Sciatic nerve (tissue), 2 donors: Measurements from ENCODE around the gene RIC1. TPM values are rescaled to one million over a fixed set of nuclear protein-coding genes. Genes with fewer than 3 reads are reported as not detected.
A peak's percentile ranks its signal among the peaks of the same experiment; 100 is the strongest.
"Not testable (repeated sequence)": the region's sequence is repeated elsewhere in the genome, so short reads cannot be mapped to it uniquely, and the experiment has no call there.

ENCODE experiments used
- ATAC-seq: fragments of 200-7000 bp; cut with Tn5 transposase; one replicate; pipeline ENCODE4 v1.9.1; 2020; ENCODE audit warnings: mild to moderate bottlenecking, moderate library complexity
- DNase-seq: peaks from one replicate; pipeline ENCODE4 v3.0.0-alpha.2; 2020; ENCODE audit warnings: low spot score
- intact Hi-C: fragments of 100-400 bp; cut with DNase I; formaldehyde crosslinking; loops from one replicate; pipeline ENCODE4 v1.14.2; 2022
- total RNA-seq: library from RNA; stranded (reverse); fragmentation: NEBNext Ultra II Directional; extraction: Animal tissue kit (Norgen Biotek cat#: 25700); gene quantifications from one replicate; pipeline ENCODE4 v1.2.1, GENCODE V29; 2021
- donor health status: DM: no; HTN: no; CAD: no.
- donor health status: DM: no; HTN: no; CAD: no.

Gene RIC1
- total RNA-seq, 1 donor from 2014 or later, result 30.3 TPM

GRCh38 chr9:5767968-5768932, 139.3 kb downstream of the RIC1 start:
- ATAC-seq (no peak), DNase-seq (no peak)
- intact Hi-C loops, result no loop called here

GRCh38 chr9:5773324-5773999, 144.6 kb downstream of the RIC1 start:
- ATAC-seq, result no peak
- intact Hi-C loops, result no loop called here
- no peak for DNase-seq

DNA sequence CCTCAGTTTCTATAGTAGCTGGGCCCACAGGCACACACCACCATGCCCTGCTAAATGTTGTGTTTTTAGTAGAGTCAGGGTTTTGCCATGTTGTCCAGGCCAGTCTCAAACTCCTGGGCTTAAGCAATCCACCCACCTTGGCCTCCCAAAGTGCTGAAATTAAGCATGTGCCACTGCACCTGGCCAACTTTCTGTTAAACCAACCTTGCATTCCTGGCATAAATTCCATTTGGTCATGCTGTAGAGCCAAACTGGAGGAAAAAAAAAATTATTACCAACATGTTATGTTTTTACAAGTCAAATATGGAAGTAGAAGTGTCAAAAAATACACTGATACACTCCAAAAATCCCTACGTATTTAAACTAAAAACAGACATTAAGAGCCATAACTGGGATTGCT, 149.9 kb downstream of the RIC1 start:
- intact Hi-C loops, result no loop called here
- ATAC-seq, result no peak
- DNase-seq, result no peak

- ATAC-seq, DNase-seq, intact Hi-C loops: not testable (repeated sequence)
These were observed 150.9 kb downstream of the RIC1 start for GRCh38 chr9:5779705-5780218.

- intact Hi-C loops, DNase-seq, ATAC-seq: not testable (repeated sequence)
These were observed 154.5 kb downstream of the RIC1 start for GRCh38 chr9:5783420-5783819.

GRCh38 chr9:5783982-5784381, 155.1 kb downstream of the RIC1 start:
- no peak for DNase-seq
- intact Hi-C loops, result no loop called here

GRCh38 chr9:5784526-5785315, 155.8 kb downstream of the RIC1 start:
- no peak for ATAC-seq

More at GRCh38 chr9:5783982-5784381, 155.1 kb downstream of the RIC1 start:
- ATAC-seq, result no peak

GRCh38 chr9:5786370-5787127, 157.6 kb downstream of the RIC1 start:
- intact Hi-C loops, result no loop called here
- DNase-seq, result no peak
- no peak for ATAC-seq

More at GRCh38 chr9:5784526-5785315, 155.8 kb downstream of the RIC1 start:
- DNase-seq, result no peak
- intact Hi-C loops, result no loop called here

DNA sequence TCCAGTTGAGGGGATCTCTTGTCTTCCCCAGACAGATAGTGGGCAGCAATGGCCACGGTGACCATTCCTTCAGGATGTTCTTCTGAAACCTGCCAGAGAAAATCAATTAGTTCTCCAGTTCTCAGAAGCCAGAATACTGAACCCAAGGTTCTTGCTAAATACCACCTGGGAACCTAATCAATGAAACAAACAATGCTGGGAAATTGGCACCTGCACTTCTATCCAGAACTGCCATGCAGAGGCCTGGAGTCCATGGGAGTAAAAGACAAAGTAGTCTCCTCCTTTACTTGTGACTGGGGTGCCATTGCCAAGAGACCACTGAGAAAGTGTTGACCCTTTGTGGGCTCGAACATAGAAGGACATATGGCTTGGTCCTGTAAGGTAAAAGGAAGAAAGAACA, 158.3 kb downstream of the RIC1 start:
- intact Hi-C loops, result no loop called here
- no peak for ATAC-seq
- no peak for DNase-seq

DNA sequence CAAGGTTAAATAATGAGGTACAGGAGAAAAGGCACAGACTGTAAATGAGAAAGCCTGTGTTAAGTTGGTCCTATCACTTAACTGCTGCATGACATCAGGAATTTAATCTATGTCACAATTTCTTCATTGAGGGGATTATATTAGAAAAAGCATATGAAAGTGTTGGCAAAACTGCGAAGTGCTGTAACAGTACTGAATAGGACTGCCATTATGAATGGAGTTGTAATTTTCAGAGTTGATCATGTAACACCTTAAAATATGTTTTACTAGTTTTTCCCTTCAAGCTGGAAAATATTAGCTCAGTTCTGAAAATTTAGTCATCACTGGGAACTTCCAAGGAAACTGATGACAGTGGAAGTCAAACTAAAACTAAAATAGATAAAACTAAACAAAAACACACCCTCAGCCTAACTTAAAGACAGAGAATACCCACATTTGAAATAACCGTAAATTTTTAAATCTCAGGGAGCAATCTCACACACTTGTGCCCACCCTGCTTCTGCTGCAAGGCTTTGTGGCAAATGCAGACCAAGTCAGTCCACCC, 158.9 kb downstream of the RIC1 start:
- DNase-seq, result no peak
- ATAC-seq, result no peak
- intact Hi-C loops, result no loop called here

DNA sequence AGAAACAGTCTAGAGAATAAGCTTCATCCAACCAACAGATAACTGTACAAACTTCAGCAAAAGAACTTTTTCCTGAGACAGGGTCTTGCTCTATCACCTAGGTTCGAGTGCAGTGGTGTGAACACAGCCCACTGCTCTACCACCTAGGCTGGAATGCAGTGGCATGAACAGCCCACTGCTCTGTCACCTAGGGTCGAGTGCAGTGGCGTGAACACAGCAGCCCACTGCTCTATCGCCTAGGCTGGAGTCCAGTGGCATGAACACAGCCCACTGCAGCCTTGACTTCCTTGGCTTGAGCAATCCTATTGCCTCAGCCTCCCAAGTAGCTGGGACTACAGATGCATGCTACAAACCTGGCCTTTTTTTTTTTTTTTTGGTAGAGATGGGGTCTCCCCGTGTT, 160.6 kb downstream of the RIC1 start:
- DNase-seq, result no peak
- intact Hi-C loops, result no loop called here
- no peak for ATAC-seq

- DNase-seq (no peak), ATAC-seq (no peak)
- intact Hi-C loops, result no loop called here
These were observed 162.0 kb downstream of the RIC1 start for GRCh38 chr9:5790923-5791322.

GRCh38 chr9:5791870-5792269, 163.0 kb downstream of the RIC1 start:
- ATAC-seq (no peak), DNase-seq (no peak)
- intact Hi-C loops, result no loop called here

DNA sequence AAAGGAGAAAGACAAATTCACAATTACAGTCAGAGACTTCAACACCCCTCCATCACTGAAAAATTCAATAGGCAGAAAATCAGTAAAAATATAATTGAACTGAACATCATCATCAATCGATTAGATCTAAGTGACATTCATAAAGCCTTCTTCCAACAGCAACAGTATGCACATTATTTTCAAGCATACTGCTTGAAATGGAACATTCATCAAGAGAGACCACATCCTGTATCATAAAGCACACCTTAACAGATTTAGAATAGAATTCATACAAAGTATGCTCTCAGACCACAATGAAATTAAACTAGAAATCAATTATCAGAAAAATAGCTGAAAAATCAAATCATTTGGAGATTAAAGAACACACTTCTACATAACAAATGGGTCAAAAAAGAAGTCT, 164.9 kb downstream of the RIC1 start:
- intact Hi-C loops, result no loop called here
- no peak for DNase-seq
- ATAC-seq, result no peak

- DNase-seq (no peak), ATAC-seq (no peak)
- intact Hi-C loops, result no loop called here
These were observed 167.4 kb downstream of the RIC1 start for GRCh38 chr9:5796298-5796697.

DNA sequence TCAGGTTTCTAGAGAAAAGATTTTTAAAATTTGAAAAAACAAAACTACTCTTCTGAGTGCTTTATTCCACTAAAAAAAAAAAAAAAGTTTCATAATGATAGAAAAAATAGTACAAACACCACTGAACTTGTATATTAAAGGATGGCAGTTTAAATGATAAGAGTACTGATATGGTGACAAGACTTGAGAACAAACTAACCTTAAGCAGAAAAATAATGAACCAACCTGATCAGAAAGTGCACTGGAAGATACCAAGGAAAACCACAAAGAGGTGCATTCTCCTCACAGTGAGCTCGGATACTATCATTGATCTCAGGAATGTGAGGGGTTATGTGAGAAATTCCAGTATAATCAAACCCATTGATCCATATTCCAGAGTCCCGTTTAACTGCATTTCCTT, 169.7 kb downstream of the RIC1 start:
- DNase-seq (no peak), ATAC-seq (no peak)
- intact Hi-C loops, result no loop called here

GRCh38 chr9:5799314-5799713, 170.4 kb downstream of the RIC1 start:
- peak; percentile 73 for ATAC-seq
- DNase-seq, result no peak
- intact Hi-C loops, result no loop called here

DNA sequence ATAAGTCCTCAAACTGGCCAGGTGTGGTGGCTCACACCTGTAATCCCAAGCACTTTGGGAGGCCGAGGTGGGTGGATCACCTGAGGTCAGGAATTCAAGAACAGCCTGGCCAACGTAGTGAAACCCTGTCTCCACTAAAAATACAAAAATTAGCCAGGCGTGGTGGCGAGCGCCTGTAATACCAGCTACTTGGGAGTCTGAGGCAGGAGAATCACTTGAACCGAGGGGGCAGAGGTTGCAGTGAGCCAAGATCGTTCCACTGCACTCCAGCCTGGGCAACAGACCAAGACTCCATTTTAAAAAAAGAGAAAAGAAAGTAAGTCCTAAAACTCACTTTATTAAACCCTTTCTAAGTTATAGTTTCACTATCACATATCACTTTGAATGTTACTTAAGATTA, 171.5 kb downstream of the RIC1 start:
- ATAC-seq, intact Hi-C loops, DNase-seq: not testable (repeated sequence)
